Measurements from ENCODE around the gene SVEP1. TPM values are rescaled to one million over a fixed set of nuclear protein-coding genes. Genes with fewer than 3 reads are reported as not detected.

The SVEP1 gene
- total and polyA plus RNA-seq, 10 donors, result 0.98 to 44.9 (median 25.8) TPM

DNA sequence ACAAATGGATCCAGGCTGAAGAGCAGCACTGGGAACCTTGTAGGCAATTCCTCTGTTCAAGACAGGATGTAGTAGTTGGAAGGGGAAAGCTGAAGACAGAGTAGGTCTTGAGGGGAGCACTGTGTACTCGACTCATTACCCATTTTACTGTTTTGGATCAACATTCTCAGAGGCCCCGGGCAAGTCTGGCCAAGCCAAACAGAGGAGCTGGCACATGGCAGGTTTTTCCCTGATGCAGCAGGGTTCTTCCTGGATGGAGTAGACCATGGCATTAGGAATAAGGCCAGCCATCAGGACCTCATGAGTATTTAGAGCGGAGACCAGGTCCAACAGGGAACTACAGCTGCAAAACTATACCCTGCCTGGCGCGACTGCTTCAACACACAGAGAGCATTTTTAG is 4.4 kb downstream of the SVEP1 start:
- WGBS, 5 donors, result 85 to 95% (median 89%) methylated on average over 5 of the region's 5 CpGs
- Histone ChIP-seq H3K9me3 (no peaks in the 10 kb centered on the region), H3K4me1 (peaks cover 0 to 15% (median 5%) of the 10 kb centered on the region in 6 donors), H3K4me3 (no peak overlapping the region), H3K36me3 (no peaks in the 10 kb centered on the region), H3K27me3 (replicated peaks in 1 of 7) (peaks cover 0 to 37% (median 26%) of the 10 kb centered on the region in 7 donors), H3K27ac (no peak overlapping the region)
- no peak for DNase-seq
- no peak for TF ChIP-seq POLR2A (IDR thresholded peaks at IDR 0.05)
- TF ChIP-seq POLR2AphosphoS5 (IDR thresholded peaks at IDR 0.05), result no peak
- TF ChIP-seq, protein P1, sequence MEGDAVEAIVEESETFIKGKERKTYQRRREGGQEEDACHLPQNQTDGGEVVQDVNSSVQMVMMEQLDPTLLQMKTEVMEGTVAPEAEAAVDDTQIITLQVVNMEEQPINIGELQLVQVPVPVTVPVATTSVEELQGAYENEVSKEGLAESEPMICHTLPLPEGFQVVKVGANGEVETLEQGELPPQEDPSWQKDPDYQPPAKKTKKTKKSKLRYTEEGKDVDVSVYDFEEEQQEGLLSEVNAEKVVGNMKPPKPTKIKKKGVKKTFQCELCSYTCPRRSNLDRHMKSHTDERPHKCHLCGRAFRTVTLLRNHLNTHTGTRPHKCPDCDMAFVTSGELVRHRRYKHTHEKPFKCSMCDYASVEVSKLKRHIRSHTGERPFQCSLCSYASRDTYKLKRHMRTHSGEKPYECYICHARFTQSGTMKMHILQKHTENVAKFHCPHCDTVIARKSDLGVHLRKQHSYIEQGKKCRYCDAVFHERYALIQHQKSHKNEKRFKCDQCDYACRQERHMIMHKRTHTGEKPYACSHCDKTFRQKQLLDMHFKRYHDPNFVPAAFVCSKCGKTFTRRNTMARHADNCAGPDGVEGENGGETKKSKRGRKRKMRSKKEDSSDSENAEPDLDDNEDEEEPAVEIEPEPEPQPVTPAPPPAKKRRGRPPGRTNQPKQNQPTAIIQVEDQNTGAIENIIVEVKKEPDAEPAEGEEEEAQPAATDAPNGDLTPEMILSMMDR (IDR thresholded peaks at IDR 0.05 in 8 of 11, conservative IDR thresholded peaks at IDR 0.05 in 3 of 11), result no peak
- intact Hi-C loops (cut with DNase I; ENCODE audit: low total_unique reads), result no loop called here

DNA sequence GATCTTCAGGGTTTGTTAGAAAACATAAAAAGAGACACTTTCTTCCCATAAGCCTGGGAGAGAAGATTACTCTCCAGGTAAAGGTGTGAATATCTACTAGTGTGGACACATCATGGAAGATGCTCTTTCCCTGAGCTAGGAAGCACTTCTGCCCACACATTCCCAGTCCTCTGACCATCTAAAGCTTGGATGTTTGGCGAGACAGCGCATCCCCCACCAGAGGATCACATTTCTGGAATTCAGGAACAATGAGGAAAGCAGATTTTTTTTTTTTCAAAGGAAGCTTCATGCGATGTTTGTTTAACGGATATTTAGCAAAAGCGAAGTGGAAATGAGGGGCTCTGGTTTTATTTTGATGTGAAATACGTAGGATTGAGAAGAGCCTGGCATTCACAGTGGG is 6.2 kb downstream of the SVEP1 start:
- 69 to 85% (median 81%) methylated on average over 6 of the region's 6 CpGs for WGBS, 5 donors
- no peaks in the 10 kb centered on the region for H3K4me1 ChIP-seq
- H3K27me3 ChIP-seq (replicated peaks in 1 of 7), result peaks cover 0 to 18% (median 8%) of the 10 kb centered on the region in 7 donors
- no peak overlapping the region for H3K4me3 ChIP-seq
- no peak for DNase-seq
- H3K36me3 ChIP-seq, result no peaks in the 10 kb centered on the region
- intact Hi-C loops (cut with DNase I; ENCODE audit: low total_unique reads), result no loop called here
- H3K27ac ChIP-seq, result no peak overlapping the region
- H3K9me3 ChIP-seq, result no peaks in the 10 kb centered on the region
- TF ChIP-seq, protein P1 (IDR thresholded peaks at IDR 0.05 in 8 of 11, conservative IDR thresholded peaks at IDR 0.05 in 3 of 11), result no peak
- TF ChIP-seq POLR2AphosphoS5 (IDR thresholded peaks at IDR 0.05) (no peak), POLR2A (IDR thresholded peaks at IDR 0.05) (no peak)

DNA sequence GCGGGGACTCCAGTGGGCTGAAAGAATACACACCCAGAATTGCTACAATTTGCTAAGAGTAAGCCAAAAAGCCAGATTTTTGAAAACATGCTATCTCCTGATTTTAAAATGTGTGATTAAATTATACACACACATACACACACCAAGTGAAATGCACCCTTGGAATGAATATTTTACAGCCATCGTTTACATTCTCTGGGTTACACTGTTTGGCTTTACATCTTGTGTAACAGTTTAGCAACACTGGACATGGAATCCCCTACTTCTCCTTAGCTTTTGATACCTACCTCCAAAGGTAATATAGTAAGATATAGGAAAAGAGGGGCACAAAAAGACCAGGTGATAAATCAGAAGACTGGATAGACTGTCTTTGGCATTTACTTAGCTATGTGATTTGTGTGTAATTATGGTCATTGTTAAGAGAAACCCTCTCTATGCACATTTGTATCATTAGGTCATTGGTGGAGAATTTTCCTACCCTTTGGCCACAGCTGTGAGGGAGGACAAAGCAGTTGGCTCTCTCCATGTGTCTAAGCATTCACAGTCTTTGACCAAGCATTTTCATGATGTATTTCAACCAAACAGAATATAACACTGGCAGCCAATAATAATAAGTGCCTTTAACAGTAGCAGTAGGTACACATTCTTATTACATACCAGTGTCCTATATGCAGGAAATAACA is 7.6 kb downstream of the SVEP1 start:
- 83 to 100% (median 91%) methylated on average over 2 of the region's 2 CpGs for WGBS, 5 donors
- intact Hi-C loops (cut with DNase I; ENCODE audit: low total_unique reads), result no loop called here
- no peak for DNase-seq
- TF ChIP-seq, protein P1 (IDR thresholded peaks at IDR 0.05 in 8 of 11, conservative IDR thresholded peaks at IDR 0.05 in 3 of 11), result no peak
- TF ChIP-seq POLR2AphosphoS5 (IDR thresholded peaks at IDR 0.05) (no peak), POLR2A (IDR thresholded peaks at IDR 0.05) (no peak)
- Histone ChIP-seq H3K4me3 (no peak overlapping the region), H3K9me3 (no peaks in the 10 kb centered on the region), H3K36me3 (no peaks in the 10 kb centered on the region), H3K27ac (no peak overlapping the region), H3K27me3 (replicated peaks in 1 of 7) (peaks cover 0 to 6% (median 0%) of the 10 kb centered on the region in 7 donors), H3K4me1 (no peaks in the 10 kb centered on the region)

DNA sequence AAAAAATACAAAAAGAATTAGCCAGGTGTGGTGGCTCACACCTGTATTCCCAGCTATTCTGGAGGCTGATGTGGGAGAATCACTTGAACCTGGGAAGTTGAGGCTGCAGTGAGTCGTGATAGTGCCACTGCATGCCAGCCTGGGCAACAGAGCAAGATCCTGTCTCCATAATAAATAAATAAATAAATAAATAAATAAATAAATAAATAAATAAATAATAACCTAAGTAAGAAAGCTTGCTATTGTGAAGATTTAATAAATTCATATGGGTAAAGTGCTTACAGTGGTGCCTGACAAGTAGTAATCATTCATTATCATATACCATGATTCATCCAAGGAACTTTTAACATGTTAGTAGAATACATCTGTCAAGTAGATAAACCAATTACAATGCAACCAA is 13.4 kb downstream of the SVEP1 start:
- H3K27me3 ChIP-seq (replicated peaks in 1 of 7), result no peaks in the 10 kb centered on the region
- WGBS, 5 donors, result 67 to 86% (median 79%) methylated on average over 1 of the region's 1 CpG
- H3K27ac ChIP-seq, result no peak overlapping the region
- no peaks in the 10 kb centered on the region for H3K36me3 ChIP-seq
- intact Hi-C loops (cut with DNase I; ENCODE audit: low total_unique reads), result no loop called here
- no peaks in the 10 kb centered on the region for H3K9me3 ChIP-seq
- H3K4me3 ChIP-seq, result no peak overlapping the region
- H3K4me1 ChIP-seq, result no peaks in the 10 kb centered on the region
- no peak for DNase-seq
- TF ChIP-seq POLR2A (IDR thresholded peaks at IDR 0.05) (no peak), POLR2AphosphoS5 (IDR thresholded peaks at IDR 0.05) (no peak)
- TF ChIP-seq, protein P1 (IDR thresholded peaks at IDR 0.05 in 8 of 11, conservative IDR thresholded peaks at IDR 0.05 in 3 of 11), result no peak
